CD4-positive, CD25-positive, alpha-beta regulatory T cell (primary cell): ENCODE results near the gene SIGLEC9. TPM values are rescaled to one million over a fixed set of nuclear protein-coding genes. Genes with fewer than 3 reads are reported as not detected.
A peak's percentile ranks its signal among the peaks of the same experiment; 100 is the strongest.

ENCODE experiments used
- ATAC-seq, 2 donors: fragments of 150-1000 bp; cut with Tn5 transposase; one replicate each; pipeline ENCODE4 v1.10.0; 2021; ENCODE audit warnings: low read depth in 2 of 2, moderate number of reproducible peaks in 2 of 2, moderate library complexity in 1 of 2
- DNase-seq, 3 donors: peaks; one replicate each; pipeline versions ENCODE4 v3.0.0 to v3.0.0-alpha.2; 2012 to 2022; ENCODE audit warnings: mixed read lengths in 1 of 3
- H3K27ac ChIP-seq: one replicate; pipeline ENCODE4 v1.7.0; 2013; ENCODE audit warnings: mild to moderate bottlenecking, low read length; ENCODE audit not compliant: insufficient read depth, poor library complexity, severe bottlenecking
- H3K27me3 ChIP-seq: one replicate; pipeline ENCODE4 v1.7.0; 2013; ENCODE audit warnings: low read length; ENCODE audit not compliant: control insufficient read depth, insufficient read depth
- H3K36me3 ChIP-seq: one replicate; pipeline ENCODE4 v1.7.0; 2013; ENCODE audit warnings: mild to moderate bottlenecking, low read length, moderate library complexity; ENCODE audit not compliant: control insufficient read depth, insufficient read depth
- H3K4me1 ChIP-seq: 2 replicates; pipeline ENCODE4 v1.7.0; 2013; ENCODE audit warnings: mild to moderate bottlenecking, low read length; ENCODE audit not compliant: insufficient read depth, control insufficient read depth, poor library complexity, severe bottlenecking
- H3K4me3 ChIP-seq: one replicate; pipeline ENCODE4 v1.7.0; 2013; ENCODE audit warnings: low read depth, mild to moderate bottlenecking, low read length, moderate library complexity
- H3K9me3 ChIP-seq, 2 experiments: 1 replicate in 1 of 2; 2 replicates in 1 of 2; pipeline ENCODE4 v1.7.0; 2013; ENCODE audit warnings: low read length in 2 of 2, mild to moderate bottlenecking in 1 of 2, moderate library complexity in 1 of 2; ENCODE audit not compliant: control insufficient read depth in 2 of 2
- H3K27ac Mint-ChIP-seq, 3 donors: one replicate each; pipeline ENCODE4 v1.8.0; 2020 to 2022; ENCODE audit warnings: mild to moderate bottlenecking in 3 of 3, mixed read lengths in 3 of 3, moderate library complexity in 2 of 3
- H3K27me3 Mint-ChIP-seq: one replicate; pipeline ENCODE4 v1.8.0; 2022; ENCODE audit warnings: mild to moderate bottlenecking, mixed read lengths
- H3K36me3 Mint-ChIP-seq: one replicate; pipeline ENCODE4 v1.8.0; 2020; ENCODE audit warnings: mixed read lengths
- H3K4me1 Mint-ChIP-seq, 4 donors: one replicate each; pipeline ENCODE4 v1.8.0; 2020 to 2022; ENCODE audit warnings: mixed read lengths in 4 of 4, mild to moderate bottlenecking in 1 of 4
- H3K4me3 Mint-ChIP-seq, 4 donors: one replicate each; pipeline ENCODE4 v1.8.0; 2020 to 2022; ENCODE audit warnings: mild to moderate bottlenecking in 4 of 4, mixed read lengths in 4 of 4, moderate library complexity in 3 of 4
- H3K9me3 Mint-ChIP-seq, 7 donors: one replicate each; pipeline ENCODE4 v1.8.0; 2020 to 2022; ENCODE audit warnings: mixed read lengths in 7 of 7, mild to moderate bottlenecking in 3 of 7, moderate library complexity in 2 of 7
- polyA plus RNA-seq, 4 donors: library from polyadenylated mRNA; unstranded; fragments of 300-500 nt; fragmentation: Illumina TruSeq; gene quantifications; one replicate each; pipeline ENCODE4 v1.2.3, GENCODE V29; 2021
- total RNA-seq: library from RNA; stranded (reverse); gene quantifications from one replicate; pipeline ENCODE4 v1.2.3, GENCODE V29; 2022

The SIGLEC9 gene
- total and polyA plus RNA-seq, 5 donors from 2014 or later: 0.33 to 1.1 (median 0.44) TPM; not detected in 1

DNA sequence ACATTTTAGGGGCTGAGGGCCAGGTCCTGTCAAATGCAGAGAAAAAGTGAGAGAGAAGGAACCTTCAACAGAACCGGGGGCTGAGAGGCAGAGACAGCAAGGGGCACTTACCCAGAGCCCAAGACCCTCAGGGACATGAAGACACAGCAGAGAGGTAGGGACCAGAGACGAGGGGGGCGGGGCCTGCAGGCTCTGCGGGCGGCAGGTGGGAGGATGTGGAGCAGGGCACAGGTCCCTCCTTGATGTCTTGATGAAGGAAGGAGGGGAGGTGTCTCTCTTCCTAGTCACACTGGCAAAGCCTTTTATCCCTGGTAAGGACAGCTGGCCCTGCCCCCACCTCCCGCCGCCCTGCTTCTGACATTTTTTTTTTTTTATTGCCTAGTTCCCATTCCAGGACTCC lies 42.1 kb upstream of the SIGLEC9 start, which contains the start of gene KLK14:
Gene KLK14 (minus strand): TSS at position 277 of the 400 bp plus-strand sequence. CDS start 273 bp downstream, at position 4.
- ATAC-seq: no peak
- H3K27ac Mint-ChIP-seq: peak within 1 kb of the TSS in 2 of 3 donors; percentile 36 to 59

GRCh38 chr19:51083181-51083580 lies 41.5 kb upstream of the SIGLEC9 start:
- peaks cover 0 to 5% (median 0%) of the 10 kb centered on the region in 7 donors for H3K9me3 Mint-ChIP-seq
- H3K27ac Mint-ChIP-seq: peak overlapping the region in 1 of 3 donors; percentile 59
- ATAC-seq: no peak
- H3K4me3 ChIP-seq: no peak overlapping the region
- peaks cover 13% of the 10 kb centered on the region for H3K36me3 Mint-ChIP-seq
- no peaks in the 10 kb centered on the region for H3K36me3 ChIP-seq
- H3K27ac ChIP-seq: no peak overlapping the region
- no peaks in the 10 kb centered on the region for H3K9me3 ChIP-seq
- DNase-seq: no peak
- peaks cover 0 to 4% (median 1%) of the 10 kb centered on the region in 4 donors for H3K4me1 Mint-ChIP-seq
- no peaks in the 10 kb centered on the region for H3K4me1 ChIP-seq
- H3K27me3 ChIP-seq: no peaks in the 10 kb centered on the region
- no peak overlapping the region for H3K4me3 Mint-ChIP-seq
- peaks cover 10% of the 10 kb centered on the region for H3K27me3 Mint-ChIP-seq

More for the DNA sequence above, 42.1 kb upstream of the SIGLEC9 start, which contains the start of gene KLK14:
- H3K4me3 ChIP-seq: no peak within 1 kb of the TSS
- Mint-ChIP-seq H3K4me1 (peaks cover 0 to 4% (median 1%) of the 10 kb centered on the region in 4 donors), H3K36me3 (peaks cover 13% of the 10 kb centered on the region), H3K4me3 (no peak within 1 kb of the TSS), H3K27me3 (peaks cover 10% of the 10 kb centered on the region), H3K9me3 (peaks cover 0 to 5% (median 0%) of the 10 kb centered on the region in 7 donors)
- H3K36me3 ChIP-seq: no peaks in the 10 kb centered on the region
- no peaks in the 10 kb centered on the region for H3K27me3 ChIP-seq
- DNase-seq: no peak
- H3K27ac ChIP-seq: no peak within 1 kb of the TSS
- H3K9me3 ChIP-seq: no peaks in the 10 kb centered on the region
- H3K4me1 ChIP-seq: no peaks in the 10 kb centered on the region

DNA sequence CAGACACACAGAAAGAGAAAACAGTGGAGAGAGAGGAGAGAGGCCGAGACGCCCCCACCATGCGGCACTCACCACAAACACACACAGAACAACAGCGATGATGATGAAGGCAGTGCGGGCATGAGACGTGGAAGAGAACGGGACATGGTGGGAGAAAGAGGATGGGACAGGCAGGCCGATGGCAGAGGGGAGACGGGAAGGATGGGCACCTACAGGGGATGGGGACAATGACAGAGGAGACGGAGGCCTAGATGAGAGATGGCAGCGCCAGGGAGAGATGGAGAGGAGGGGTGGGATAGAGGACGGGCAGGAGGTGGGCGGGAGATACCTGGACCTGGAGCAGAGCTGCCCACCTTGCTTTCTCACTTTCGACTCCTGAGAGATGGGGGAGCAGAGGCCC lies 40.9 kb upstream of the SIGLEC9 start:
- Mint-ChIP-seq H3K9me3 (peaks cover 0 to 4% (median 0%) of the 10 kb centered on the region in 7 donors), H3K4me3 (no peak overlapping the region), H3K4me1 (peaks cover 0 to 4% (median 0%) of the 10 kb centered on the region in 4 donors), H3K36me3 (peaks cover 13% of the 10 kb centered on the region), H3K27ac (peak overlapping the region in 1 of 3 donors; percentile 59), H3K27me3 (peaks cover 10% of the 10 kb centered on the region)
- Histone ChIP-seq H3K27me3 (no peaks in the 10 kb centered on the region), H3K4me3 (no peak overlapping the region), H3K27ac (no peak overlapping the region), H3K9me3 (no peaks in the 10 kb centered on the region), H3K36me3 (no peaks in the 10 kb centered on the region), H3K4me1 (no peaks in the 10 kb centered on the region)
- DNase-seq (no peak), ATAC-seq (no peak)

- Histone ChIP-seq H3K27ac (no peak overlapping the region), H3K27me3 (no peaks in the 10 kb centered on the region), H3K9me3 (no peaks in the 10 kb centered on the region), H3K36me3 (no peaks in the 10 kb centered on the region), H3K4me1 (no peaks in the 10 kb centered on the region), H3K4me3 (no peak overlapping the region)
- no peak for ATAC-seq
- Mint-ChIP-seq H3K27me3 (peaks cover 10% of the 10 kb centered on the region), H3K4me3 (no peak overlapping the region), H3K36me3 (peaks cover 18% of the 10 kb centered on the region), H3K9me3 (peaks cover 0 to 4% (median 0%) of the 10 kb centered on the region in 7 donors), H3K27ac (no peak overlapping the region), H3K4me1 (peaks cover 0 to 4% (median 0%) of the 10 kb centered on the region in 4 donors)
- DNase-seq: no peak
Measured at GRCh38 chr19:51084505-51084904, 40.2 kb upstream of the SIGLEC9 start.

DNA sequence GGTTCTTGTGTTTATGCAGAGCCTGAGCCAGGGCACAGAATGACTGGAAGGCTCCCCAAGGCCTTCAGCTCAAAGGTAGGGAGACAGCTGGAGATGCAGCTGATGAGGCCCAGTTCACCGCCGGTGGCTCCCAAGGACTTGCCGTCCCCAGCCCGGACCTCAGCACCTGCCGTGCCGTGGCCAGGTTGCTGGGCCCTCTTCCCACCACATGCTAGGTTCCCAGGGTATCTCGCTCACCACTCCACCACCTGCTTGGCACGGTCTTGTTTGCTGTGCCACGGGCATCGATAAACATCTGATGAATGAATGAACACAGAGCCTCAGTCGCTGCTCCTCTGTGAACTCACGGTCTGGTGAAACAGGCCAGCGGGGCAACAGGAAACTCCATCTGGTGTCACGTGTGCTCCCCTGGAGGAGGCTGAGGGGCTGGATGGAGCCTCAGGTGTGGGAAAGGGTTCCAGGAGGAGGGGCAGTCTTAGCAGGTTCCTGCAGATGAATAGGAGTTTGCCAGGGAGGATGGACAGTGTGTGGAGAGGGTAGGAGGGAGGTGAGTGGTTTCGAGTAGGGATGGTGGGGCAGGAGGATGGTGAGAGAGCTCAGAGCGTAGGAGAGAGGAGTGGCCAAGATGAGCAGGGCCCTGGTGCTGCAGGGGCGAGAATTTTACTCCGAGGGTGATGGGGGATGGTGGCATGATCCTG lies 38.4 kb upstream of the SIGLEC9 start:
- ATAC-seq: no peak

GRCh38 chr19:51089786-51090185 lies 34.9 kb upstream of the SIGLEC9 start:
- Histone ChIP-seq H3K4me3 (no peak overlapping the region), H3K36me3 (no peaks in the 10 kb centered on the region), H3K9me3 (no peaks in the 10 kb centered on the region), H3K4me1 (no peaks in the 10 kb centered on the region), H3K27me3 (no peaks in the 10 kb centered on the region), H3K27ac (no peak overlapping the region)
- H3K9me3 Mint-ChIP-seq: no peaks in the 10 kb centered on the region
- peaks cover 3 to 5% (median 5%) of the 10 kb centered on the region in 4 donors for H3K4me1 Mint-ChIP-seq
- H3K36me3 Mint-ChIP-seq: peaks cover 19% of the 10 kb centered on the region
- ATAC-seq (no peak), DNase-seq (no peak)
- no peak overlapping the region for H3K27ac Mint-ChIP-seq
- no peaks in the 10 kb centered on the region for H3K27me3 Mint-ChIP-seq
- H3K4me3 Mint-ChIP-seq: no peak overlapping the region

More for the DNA sequence above, 38.4 kb upstream of the SIGLEC9 start:
- peaks cover 0 to 4% (median 0%) of the 10 kb centered on the region in 7 donors for H3K9me3 Mint-ChIP-seq
- no peaks in the 10 kb centered on the region for H3K4me1 ChIP-seq
- H3K27ac ChIP-seq: no peak overlapping the region
- H3K27me3 ChIP-seq: no peaks in the 10 kb centered on the region
- no peak overlapping the region for H3K4me3 Mint-ChIP-seq
- H3K4me1 Mint-ChIP-seq: peaks cover 0 to 4% (median 0%) of the 10 kb centered on the region in 4 donors
- H3K9me3 ChIP-seq: no peaks in the 10 kb centered on the region
- H3K27me3 Mint-ChIP-seq: peaks cover 10% of the 10 kb centered on the region
- H3K36me3 ChIP-seq: no peaks in the 10 kb centered on the region
- H3K4me3 ChIP-seq: no peak overlapping the region
- peak overlapping the region in 1 of 3 donors; percentile 45 for H3K27ac Mint-ChIP-seq
- DNase-seq: no peak
- peaks cover 24% of the 10 kb centered on the region for H3K36me3 Mint-ChIP-seq

DNA sequence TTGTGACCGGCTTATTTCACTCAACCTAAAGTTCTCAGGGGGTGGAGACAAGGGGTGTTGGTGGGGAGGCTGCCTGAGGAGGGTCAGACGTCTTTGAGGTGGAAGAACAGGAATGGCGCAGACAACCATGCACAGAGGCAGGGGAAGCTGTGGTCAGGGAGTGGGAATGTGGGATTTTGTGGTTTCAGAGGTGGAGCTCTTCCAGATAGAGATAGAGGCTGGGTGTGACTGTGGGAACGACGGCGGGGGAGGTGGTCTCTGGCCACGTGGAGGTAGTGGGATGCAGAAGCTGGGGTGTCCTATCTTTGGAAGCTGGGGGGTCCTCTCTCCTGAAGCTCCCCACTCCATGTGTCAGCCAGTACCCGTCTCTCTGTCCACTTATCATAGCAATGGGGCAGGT lies 34.2 kb upstream of the SIGLEC9 start:
- no peak overlapping the region for H3K27ac Mint-ChIP-seq
- ATAC-seq: no peak
- Histone ChIP-seq H3K27ac (no peak overlapping the region), H3K27me3 (no peaks in the 10 kb centered on the region), H3K9me3 (no peaks in the 10 kb centered on the region), H3K4me3 (no peak overlapping the region), H3K36me3 (no peaks in the 10 kb centered on the region), H3K4me1 (no peaks in the 10 kb centered on the region)
- H3K4me1 Mint-ChIP-seq: peaks cover 5 to 7% (median 5%) of the 10 kb centered on the region in 4 donors
- DNase-seq: no peak
- H3K36me3 Mint-ChIP-seq: peaks cover 15% of the 10 kb centered on the region
- H3K4me3 Mint-ChIP-seq: no peak overlapping the region
- H3K27me3 Mint-ChIP-seq: no peaks in the 10 kb centered on the region
- no peaks in the 10 kb centered on the region for H3K9me3 Mint-ChIP-seq

DNA sequence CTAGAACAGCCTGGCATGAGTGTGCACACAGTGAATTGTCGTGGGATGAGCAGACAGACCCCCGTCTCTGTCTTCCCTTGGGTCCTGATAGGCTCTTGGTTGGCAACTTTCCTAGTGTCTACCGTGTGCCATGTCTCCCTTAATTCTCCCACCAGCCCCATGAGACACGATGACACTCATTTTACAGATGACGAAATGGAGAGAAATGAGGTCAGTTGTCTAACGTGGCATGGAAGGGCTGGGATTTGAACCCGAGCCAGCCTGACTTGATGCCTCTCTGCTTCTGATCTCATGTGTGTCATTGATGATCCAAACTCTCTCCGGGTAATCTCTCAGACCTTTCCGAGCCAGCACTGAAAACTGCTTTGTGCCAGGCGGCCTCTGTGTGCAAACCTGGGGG lies 33.6 kb upstream of the SIGLEC9 start:
- Histone ChIP-seq H3K27ac (no peak overlapping the region), H3K4me3 (no peak overlapping the region), H3K27me3 (no peaks in the 10 kb centered on the region), H3K36me3 (no peaks in the 10 kb centered on the region), H3K4me1 (no peaks in the 10 kb centered on the region), H3K9me3 (no peaks in the 10 kb centered on the region)
- H3K9me3 Mint-ChIP-seq: no peaks in the 10 kb centered on the region
- peaks cover 15% of the 10 kb centered on the region for H3K36me3 Mint-ChIP-seq
- H3K27ac Mint-ChIP-seq: no peak overlapping the region
- DNase-seq (no peak), ATAC-seq (no peak)
- no peaks in the 10 kb centered on the region for H3K27me3 Mint-ChIP-seq
- peaks cover 5 to 7% (median 6%) of the 10 kb centered on the region in 4 donors for H3K4me1 Mint-ChIP-seq
- no peak overlapping the region for H3K4me3 Mint-ChIP-seq
